Neural progenitor cell (in vitro differentiated cells): ENCODE data around the gene TMPRSS6.

Experiments used
- EZH2 ChIP-seq: fragments of 200-600 bp; sonication (generic); IDR thresholded peaks from 2 replicates; pipeline ENCODE4 v1.6.1; 2017; ENCODE audit warnings: antibody characterized with exemption, mild to moderate bottlenecking, moderate library complexity
- EZH2phosphoT487 ChIP-seq: fragments of 200-600 bp; sonication (generic); IDR thresholded peaks from 2 replicates; pipeline ENCODE4 v1.6.1; 2017; ENCODE audit warnings: antibody characterized with exemption
- TF ChIP-seq, protein P1 (sequence below): fragments of 200-600 bp; sonication (generic); IDR thresholded peaks from 2 replicates; pipeline ENCODE4 v1.5.1; 2017; ENCODE audit warnings: antibody characterized with exemption, mild to moderate bottlenecking

DNA sequence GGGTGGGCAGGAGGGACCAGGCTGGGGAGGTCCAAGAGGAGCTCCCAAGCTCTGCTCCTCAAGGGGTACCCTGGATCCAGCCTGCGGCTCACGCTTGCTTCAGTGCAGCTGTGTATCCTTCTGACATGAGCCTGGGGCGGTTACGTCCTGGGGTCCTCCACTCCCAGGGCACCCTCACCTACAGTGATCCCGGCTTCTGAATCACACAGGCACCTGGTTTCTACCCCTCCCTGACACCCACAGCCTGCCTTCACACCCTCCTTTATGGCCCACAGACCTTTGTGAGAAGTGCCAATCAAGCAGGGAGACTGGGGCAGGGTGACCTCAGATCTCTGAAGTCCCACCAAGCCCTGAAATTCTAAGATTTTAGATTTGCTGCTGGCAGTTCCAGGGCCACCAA is 88.5 kb downstream of the TMPRSS6 start:
- TF ChIP-seq, protein P1, sequence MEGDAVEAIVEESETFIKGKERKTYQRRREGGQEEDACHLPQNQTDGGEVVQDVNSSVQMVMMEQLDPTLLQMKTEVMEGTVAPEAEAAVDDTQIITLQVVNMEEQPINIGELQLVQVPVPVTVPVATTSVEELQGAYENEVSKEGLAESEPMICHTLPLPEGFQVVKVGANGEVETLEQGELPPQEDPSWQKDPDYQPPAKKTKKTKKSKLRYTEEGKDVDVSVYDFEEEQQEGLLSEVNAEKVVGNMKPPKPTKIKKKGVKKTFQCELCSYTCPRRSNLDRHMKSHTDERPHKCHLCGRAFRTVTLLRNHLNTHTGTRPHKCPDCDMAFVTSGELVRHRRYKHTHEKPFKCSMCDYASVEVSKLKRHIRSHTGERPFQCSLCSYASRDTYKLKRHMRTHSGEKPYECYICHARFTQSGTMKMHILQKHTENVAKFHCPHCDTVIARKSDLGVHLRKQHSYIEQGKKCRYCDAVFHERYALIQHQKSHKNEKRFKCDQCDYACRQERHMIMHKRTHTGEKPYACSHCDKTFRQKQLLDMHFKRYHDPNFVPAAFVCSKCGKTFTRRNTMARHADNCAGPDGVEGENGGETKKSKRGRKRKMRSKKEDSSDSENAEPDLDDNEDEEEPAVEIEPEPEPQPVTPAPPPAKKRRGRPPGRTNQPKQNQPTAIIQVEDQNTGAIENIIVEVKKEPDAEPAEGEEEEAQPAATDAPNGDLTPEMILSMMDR = no peak
- TF ChIP-seq EZH2 = no peak
- TF ChIP-seq EZH2phosphoT487 = no peak
